Activated CD4-positive, alpha-beta T cell treated with anti-CD3 and anti-CD28 coated beads for 48 hours (primary cell): Measurements from ENCODE around the gene TAF4.
"Not testable (repeated sequence)": the region's sequence is repeated elsewhere in the genome, so short reads cannot be mapped to it uniquely, and the experiment has no call there.

Experiments
- DNase-seq: peaks from one replicate; pipeline ENCODE4 v3.0.0-alpha.2; 2020

TAF4 gene

GRCh38 chr20:62071669-62072430 is 6.2 kb upstream of the TAF4 start:
- not testable (repeated sequence) for DNase-seq

- DNase-seq, result no peak
These were observed 4.1 kb upstream of the TAF4 start for GRCh38 chr20:62069741-62070216.

- no peak for DNase-seq
These were observed 3.3 kb upstream of the TAF4 start for GRCh38 chr20:62068997-62069396.

- no peak for DNase-seq
These were observed 2.0 kb upstream of the TAF4 start for GRCh38 chr20:62067547-62068260.

- DNase-seq, result peak; percentile 32
These were observed 1.3 kb upstream of the TAF4 start for GRCh38 chr20:62066983-62067433.

GRCh38 chr20:62066339-62066982 is 780 bp upstream of the TAF4 start:
- DNase-seq, result peak; percentile 62

GRCh38 chr20:62064770-62065673 is 659 bp downstream of the TAF4 start:
- DNase-seq, result peak; percentile 44

GRCh38 chr20:62063981-62064769 is 1.5 kb downstream of the TAF4 start:
- DNase-seq, result no peak

- DNase-seq, result no peak
These were observed 2.2 kb downstream of the TAF4 start for GRCh38 chr20:62063315-62063980.

GRCh38 chr20:62062661-62063314 is 2.9 kb downstream of the TAF4 start:
- no peak for DNase-seq

- no peak for DNase-seq
These were observed 3.7 kb downstream of the TAF4 start for GRCh38 chr20:62061851-62062423.

GRCh38 chr20:62060631-62061541 is 4.8 kb downstream of the TAF4 start:
- DNase-seq, result no peak

- DNase-seq, result no peak
These were observed 5.6 kb downstream of the TAF4 start for GRCh38 chr20:62059920-62060630.

- no peak for DNase-seq
These were observed 6.3 kb downstream of the TAF4 start for GRCh38 chr20:62059401-62059800.

GRCh38 chr20:62058941-62059340 is 6.7 kb downstream of the TAF4 start:
- DNase-seq, result no peak

- no peak for DNase-seq
These were observed 8.7 kb downstream of the TAF4 start for GRCh38 chr20:62056975-62057374.

GRCh38 chr20:62056377-62056776 is 9.3 kb downstream of the TAF4 start:
- DNase-seq, result no peak

GRCh38 chr20:62055862-62056115 is 9.9 kb downstream of the TAF4 start:
- not testable (repeated sequence) for DNase-seq
